Measurements from ENCODE around the gene AGPS.
"Not testable (repeated sequence)": the region's sequence is repeated elsewhere in the genome, so short reads cannot be mapped to it uniquely, and the experiment has no call there.

Gene AGPS

DNA sequence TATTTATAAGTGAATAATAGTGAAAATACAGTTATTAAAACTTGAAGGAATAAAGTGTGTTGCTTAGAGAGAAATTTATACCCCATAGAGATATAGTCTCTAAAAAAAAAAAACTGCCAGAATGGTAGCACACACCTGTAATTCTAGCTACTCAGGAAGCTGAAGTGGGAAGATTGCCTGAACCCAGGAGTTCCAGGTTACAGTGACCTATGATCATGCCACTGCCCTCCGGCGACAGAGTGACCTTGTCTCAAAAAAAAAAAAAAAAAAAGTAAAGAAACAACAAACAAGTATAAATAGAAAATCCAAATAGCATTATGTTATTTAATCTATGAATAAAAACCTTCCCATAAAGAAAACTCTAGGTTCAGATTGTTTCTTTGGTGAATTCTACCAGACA lies 7.4 kb upstream of the AGPS start:
- DNase-seq (ENCODE audit: low read depth in 2 of 2) = no peak

DNA sequence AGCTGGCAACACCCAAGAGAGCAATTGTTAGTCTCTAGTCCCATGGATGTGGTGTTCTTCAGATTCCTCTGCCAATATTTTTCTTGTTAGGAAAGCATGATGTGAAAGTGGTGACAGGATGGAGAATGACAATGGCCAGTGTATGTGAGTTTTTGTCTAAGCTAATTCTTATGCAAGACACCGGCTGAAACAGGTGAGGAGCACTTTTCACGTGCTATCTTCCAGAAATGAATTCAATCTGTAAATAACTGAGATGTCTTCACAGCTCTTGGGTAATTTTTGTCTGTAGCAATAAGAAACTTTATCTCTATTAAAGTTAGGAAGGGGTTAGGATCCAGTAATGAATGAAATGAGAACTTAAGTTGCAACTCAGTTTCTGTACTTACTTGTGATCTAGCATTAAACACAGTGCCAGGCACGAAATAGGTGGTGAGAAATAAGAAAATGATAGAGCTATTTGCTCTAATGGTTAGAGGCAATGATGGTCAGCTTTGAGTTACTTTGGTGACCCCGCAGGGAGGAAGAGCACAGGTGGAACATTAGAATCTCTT lies 676 bp upstream of the AGPS start:
- no peak for DNase-seq (ENCODE audit: low read depth in 2 of 2)

- DNase-seq (ENCODE audit: low read depth in 2 of 2) = no peak
Measured at GRCh38 chr2:177393203-177393755, 706 bp downstream of the AGPS start.

DNA sequence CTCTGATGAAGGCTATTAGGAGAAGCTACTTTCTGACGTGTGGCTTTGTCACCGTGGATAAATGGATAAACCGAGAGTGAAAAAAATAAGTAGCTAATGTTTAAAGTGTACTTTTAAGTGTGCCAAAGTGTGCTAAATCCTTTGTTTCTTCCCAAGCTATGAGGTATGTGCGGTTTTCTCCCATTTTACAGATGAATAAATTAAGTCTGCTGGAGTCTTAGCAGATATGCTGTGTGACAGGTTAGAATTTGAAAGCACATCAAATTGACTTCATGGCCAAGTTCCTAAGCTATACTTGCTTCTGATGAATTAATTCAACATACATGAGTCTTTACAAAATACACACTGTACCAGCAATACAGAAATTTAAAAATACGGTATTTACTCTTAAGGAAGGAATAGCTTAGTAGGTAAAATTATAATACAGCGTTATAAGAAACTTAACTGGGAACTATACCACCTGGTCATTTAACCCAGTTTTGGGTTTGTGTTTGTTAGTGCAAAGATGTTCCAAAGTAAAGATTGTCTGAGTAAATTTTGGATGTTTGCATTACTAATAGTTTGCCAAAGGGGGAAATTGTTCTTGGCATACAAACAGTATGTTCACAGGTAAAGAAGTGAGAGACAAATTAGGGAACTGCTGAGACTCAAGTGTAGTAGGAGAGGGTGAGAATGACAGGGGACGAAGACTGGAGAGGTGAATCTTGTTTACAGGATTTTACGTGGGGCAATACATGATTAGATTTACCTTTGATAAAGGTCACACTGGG lies 1.4 kb downstream of the AGPS start:
- DNase-seq (ENCODE audit: low read depth in 2 of 2) = no peak

DNA sequence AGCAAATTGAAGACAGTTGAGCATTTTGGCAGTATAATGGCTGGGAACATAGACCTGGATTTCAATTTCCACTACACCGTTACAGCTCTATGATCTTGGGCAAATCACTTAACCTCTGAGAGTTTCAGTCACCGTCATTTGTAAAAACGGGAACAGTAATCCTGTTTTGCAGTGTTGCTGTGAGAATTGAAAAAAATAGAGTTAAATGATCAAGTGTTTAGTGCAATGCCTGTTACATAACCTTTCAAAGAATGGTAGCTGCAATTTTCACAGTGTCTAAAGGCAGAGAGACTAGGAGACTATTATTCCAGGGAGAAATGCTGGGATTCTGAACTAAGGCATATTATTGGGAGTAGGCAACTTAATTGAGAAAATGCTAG lies 2.0 kb downstream of the AGPS start:
- DNase-seq (ENCODE audit: low read depth in 2 of 2) = no peak

- no peak for DNase-seq (ENCODE audit: low read depth in 2 of 2)
Measured at GRCh38 chr2:177395351-177396065, 2.9 kb downstream of the AGPS start.

DNA sequence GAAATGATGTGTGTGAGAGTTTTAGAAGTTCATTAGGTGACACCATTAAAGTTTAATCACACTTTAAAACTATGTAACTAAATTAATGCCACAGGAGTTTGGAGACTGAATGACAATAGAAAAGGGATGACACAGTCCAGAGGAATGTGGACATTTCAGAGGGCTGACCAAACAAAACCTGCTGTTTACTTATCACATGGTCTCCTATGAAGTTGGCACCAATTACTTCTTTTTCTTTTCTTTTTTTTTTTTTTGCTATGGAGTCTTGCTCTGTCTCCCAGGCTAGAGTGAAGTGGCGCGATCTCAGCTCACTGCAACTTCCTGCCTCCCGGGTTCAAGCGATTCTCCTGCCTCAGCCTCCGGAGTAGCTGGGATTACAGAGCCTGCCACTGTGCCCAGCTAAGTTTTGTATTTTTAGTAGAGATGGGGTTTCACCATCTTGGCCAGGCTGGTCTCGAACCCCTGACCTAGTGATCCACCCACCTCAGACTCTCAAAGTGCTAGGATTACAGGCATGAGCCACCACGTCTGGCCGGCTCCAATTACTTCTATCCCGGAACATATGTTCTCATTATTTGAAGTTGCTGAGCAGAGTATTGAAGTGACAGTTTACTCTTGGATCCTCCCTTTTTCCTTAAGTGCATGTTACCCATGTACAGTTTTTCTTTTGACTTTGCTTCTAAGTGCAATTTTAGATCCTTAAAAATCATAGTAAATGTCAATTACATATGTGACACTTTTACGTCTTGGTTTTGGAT lies 4.3 kb downstream of the AGPS start:
- DNase-seq (ENCODE audit: low read depth in 2 of 2) = no peak

DNA sequence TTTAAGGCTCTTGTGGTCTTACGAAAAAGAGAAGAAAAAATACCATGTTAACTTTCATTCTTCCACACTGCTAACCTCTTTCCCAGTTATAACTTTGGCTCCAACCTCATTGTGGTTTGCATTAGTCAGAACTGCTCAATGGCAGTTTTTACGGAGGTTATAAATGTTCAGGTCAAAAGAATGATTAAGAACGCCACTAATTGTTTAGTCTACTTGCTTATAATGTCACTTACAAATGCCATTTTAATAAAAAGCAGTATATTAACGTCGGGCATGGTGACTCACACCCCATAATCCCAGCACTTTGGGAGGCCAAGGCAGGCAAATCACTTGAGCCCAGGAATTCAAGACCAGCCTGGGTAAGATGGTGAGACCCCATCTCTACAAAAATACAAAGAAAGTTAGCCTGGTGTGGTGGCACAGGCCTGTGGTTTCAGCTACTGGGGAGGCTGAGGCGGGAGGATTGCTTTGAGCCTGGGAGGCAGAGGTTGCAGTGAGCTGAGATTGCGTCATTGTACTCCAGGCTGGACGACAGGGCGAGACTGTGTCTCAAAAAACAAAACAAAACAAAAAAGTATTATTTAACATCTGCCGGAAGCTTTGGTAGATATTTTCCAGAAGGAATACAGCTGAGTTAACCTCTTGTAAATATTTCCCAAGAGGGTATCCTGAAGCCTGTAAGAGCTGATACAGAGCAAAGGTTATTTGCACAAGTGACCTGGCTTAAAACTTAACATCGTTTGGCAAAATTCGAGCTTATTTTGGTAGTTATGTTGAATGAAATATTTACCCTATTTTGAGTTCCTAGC lies 5.1 kb downstream of the AGPS start:
- no peak for DNase-seq (ENCODE audit: low read depth in 2 of 2)

- no peak for DNase-seq (ENCODE audit: low read depth in 2 of 2)
Measured at GRCh38 chr2:177398290-177398683, 5.7 kb downstream of the AGPS start.

DNA sequence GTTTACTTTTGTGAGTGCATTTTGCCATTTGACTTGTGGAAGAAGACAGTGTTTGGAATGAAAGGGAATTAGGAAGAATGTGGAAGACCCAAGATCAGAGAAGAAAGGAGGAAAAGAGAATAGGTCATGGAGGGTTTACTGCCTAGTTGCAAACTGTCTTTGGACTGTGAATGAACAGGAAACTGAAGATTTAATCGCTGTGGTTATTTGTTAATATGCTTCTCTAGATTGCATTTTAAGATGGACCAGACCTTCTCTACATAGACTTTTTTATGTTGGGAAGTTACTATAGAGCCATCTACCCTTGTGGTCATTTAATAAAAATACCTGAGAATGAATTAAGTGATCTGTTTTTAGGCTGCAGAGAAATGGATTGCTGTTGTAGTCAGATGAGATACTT lies 6.2 kb downstream of the AGPS start:
- DNase-seq (ENCODE audit: low read depth in 2 of 2) = no peak

GRCh38 chr2:177399376-177399775 lies 6.8 kb downstream of the AGPS start:
- no peak for DNase-seq (ENCODE audit: low read depth in 2 of 2)

GRCh38 chr2:177400337-177400923 lies 7.9 kb downstream of the AGPS start:
- DNase-seq (ENCODE audit: low read depth in 2 of 2) = no peak

- DNase-seq (ENCODE audit: low read depth in 2 of 2) = no peak
Measured at GRCh38 chr2:177402096-177402495, 9.5 kb downstream of the AGPS start.

DNA sequence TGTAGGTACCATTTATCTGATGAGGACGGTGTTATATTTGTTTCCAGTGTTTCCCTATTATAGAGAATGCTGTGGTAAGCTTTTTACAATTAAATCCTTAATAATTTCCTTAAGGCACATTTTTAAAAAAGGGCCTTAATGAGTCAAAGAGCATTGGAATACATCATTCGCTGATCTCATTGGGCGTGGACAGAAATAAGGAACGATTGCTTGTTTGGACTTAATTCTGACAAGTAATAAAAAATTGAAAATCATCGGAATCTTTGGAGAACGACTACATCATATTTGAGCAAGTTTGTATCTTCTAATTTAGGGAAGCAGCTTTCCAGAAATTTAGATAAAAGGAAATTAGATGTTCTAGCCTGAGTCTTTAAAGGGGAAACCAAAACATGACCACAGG lies 11.3 kb downstream of the AGPS start:
- no peak for DNase-seq (ENCODE audit: low read depth in 2 of 2)

- no peak for DNase-seq (ENCODE audit: low read depth in 2 of 2)
Measured at GRCh38 chr2:177404243-177404642, 11.7 kb downstream of the AGPS start.

DNA sequence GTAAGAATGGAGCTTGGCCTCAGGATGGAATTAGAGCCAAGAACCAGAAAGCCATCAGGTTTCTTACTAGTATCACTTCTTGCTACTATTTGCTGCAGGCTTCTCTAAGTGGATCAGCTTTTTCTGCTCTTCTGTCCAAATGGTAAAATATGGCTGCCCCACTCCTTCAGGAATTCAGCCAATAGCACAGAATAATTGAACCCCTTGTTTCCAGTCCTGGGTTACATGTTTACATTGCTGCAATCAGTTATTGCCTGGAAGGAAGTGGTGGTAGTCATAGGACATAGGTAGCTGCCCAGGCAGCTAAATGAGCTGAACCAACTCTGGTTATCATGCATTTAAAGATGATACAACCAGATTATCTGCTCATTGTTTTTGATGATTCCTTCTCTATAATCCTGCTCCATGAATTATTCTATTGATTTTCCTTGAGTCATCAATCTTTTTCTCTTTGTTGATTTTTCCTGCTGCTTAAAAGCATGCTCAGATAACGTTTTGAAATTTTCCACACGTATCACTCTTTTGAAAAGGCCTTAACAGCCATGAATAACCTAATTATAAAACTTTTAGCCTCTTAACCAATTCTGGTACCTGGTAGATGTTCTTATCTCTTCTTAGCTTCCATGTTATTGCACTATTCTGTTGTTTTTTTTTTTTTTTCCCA lies 12.6 kb downstream of the AGPS start:
- DNase-seq (ENCODE audit: low read depth in 2 of 2) = no peak

DNA sequence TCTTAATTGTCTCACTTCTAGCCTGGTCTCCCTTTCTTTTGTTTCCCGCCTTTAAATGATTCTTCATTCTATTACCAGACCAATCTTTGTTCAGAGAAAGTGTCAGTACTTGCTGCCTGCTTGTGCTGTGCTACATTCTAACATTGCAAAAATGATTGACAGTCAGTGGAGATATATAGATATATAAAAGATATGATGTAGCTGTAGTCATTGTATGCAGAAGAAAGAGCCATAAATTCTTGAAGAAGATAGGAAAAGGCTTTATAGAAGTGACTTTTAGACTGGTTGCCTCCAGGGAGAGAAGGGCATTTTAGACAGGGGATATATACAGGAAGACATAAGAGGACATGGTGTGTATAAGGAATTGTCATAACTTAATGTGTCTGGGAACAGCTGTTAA lies 13.6 kb downstream of the AGPS start:
- DNase-seq (ENCODE audit: low read depth in 2 of 2) = no peak

- DNase-seq (ENCODE audit: low read depth in 2 of 2) = no peak
Measured at GRCh38 chr2:177407031-177407430, 14.5 kb downstream of the AGPS start.

DNA sequence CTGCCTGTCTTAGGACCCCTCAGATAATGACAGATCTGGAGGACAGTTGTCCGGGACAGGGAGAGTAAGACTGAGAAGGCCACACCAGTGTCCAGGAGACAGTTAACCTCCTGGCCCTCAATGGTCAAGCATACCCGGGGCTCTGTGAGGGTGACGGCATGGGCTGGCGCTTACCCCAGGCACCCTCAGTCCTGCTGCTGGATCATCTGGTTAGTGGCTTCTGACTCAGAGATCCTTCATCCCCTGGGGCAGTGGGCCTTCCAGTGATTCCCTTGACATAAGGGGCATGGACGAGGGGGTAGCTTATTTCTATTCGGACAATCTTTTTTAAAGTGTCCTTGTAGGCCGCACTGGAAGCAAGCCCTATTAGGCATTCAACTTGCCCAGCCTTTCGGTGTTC lies 18.1 kb downstream of the AGPS start:
- not testable (repeated sequence) for DNase-seq (ENCODE audit: low read depth in 2 of 2)

GRCh38 chr2:177413703-177414102 lies 21.1 kb downstream of the AGPS start:
- DNase-seq (ENCODE audit: low read depth in 2 of 2) = no peak

All from activated CD8-positive, alpha-beta memory T cell treated with anti-CD3 and anti-CD28 coated beads for 4 hours (primary cell).